ENCODE results near the gene FBXL3. TPM values are rescaled to one million over a fixed set of nuclear protein-coding genes. Genes with fewer than 3 reads are reported as not detected.
A peak's percentile ranks its signal among the peaks of the same experiment; 100 is the strongest.
"Not testable (repeated sequence)": the region's sequence is repeated elsewhere in the genome, so short reads cannot be mapped to it uniquely, and the experiment has no call there.

FBXL3 gene
- total and polyA plus RNA-seq, 2 donors, result 40.7 to 42.0 TPM

- over 99% methylated on average over 2 of the region's 2 CpGs for WGBS
- Histone ChIP-seq H3K4me1 (ENCODE audit: control insufficient read depth in 2 of 2, insufficient read depth in 2 of 2, low read length in 2 of 2) (no peaks in the 10 kb centered on the region), H3K27me3 (ENCODE audit: control insufficient read depth in 2 of 2, insufficient read depth in 1 of 2, low read length in 1 of 2) (no peaks in the 10 kb centered on the region), H3K36me3 (ENCODE audit: control insufficient read depth in 2 of 2, insufficient read depth in 2 of 2, low read length in 1 of 2) (peaks cover 35 to 77% of the 10 kb centered on the region in 2 donors), H3K27ac (ENCODE audit: low read depth in 1 of 2, low read length in 1 of 2) (no peak overlapping the region), H3K4me3 (ENCODE audit: low read length in 2 of 2) (no peak overlapping the region), H3K9me3 (ENCODE audit: control insufficient read depth in 2 of 2, insufficient read depth in 1 of 2, low read length in 1 of 2) (no peaks in the 10 kb centered on the region)
- DNase-seq (ENCODE audit: low read depth in 6 of 9, low spot score in 9 of 9), result no peak
Observed at GRCh38 chr13:77014906-77015685, 11.9 kb downstream of the FBXL3 start.

DNA sequence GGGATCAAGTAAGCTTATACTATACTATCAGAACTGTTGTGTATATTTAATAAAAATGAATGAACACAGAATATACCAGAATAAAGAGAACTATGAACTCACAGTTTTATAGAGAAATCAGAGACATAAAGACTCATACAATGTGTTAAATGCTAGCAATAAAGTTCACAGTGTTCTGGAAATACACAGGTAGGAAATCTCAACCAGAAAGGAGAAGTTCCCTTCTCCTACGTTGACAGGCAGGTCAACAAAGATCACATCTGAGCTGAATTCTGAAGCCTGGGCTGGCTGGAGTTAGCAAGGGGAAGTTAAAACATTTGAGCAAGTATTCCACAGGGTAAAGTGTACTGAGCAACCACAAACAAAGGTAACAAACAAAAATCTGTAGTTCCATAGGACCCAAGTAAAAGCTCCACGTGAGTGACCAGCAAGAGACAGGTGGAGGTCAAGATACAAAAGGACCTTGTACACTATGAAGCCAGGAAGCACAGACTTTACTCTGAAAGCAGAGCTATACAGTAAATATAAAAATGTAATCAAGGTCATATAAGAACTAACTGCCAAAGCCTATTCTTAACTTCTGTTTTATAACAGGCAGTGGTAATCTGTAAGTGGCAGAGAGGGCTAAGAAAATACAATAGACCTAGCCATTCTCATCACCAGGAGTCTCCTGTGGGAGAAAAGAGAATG lies 13.0 kb downstream of the FBXL3 start:
- H3K4me1 ChIP-seq (ENCODE audit: control insufficient read depth in 2 of 2, insufficient read depth in 2 of 2, low read length in 2 of 2), result no peaks in the 10 kb centered on the region
- H3K27ac ChIP-seq (ENCODE audit: low read depth in 1 of 2, low read length in 1 of 2), result no peak overlapping the region
- no peaks in the 10 kb centered on the region for H3K9me3 ChIP-seq (ENCODE audit: control insufficient read depth in 2 of 2, insufficient read depth in 1 of 2, low read length in 1 of 2)
- WGBS, result 66% methylated on average over 2 of the region's 2 CpGs
- H3K27me3 ChIP-seq (ENCODE audit: control insufficient read depth in 2 of 2, insufficient read depth in 1 of 2, low read length in 1 of 2), result no peaks in the 10 kb centered on the region
- DNase-seq (ENCODE audit: low read depth in 6 of 9, low spot score in 9 of 9), result no peak
- H3K36me3 ChIP-seq (ENCODE audit: control insufficient read depth in 2 of 2, insufficient read depth in 2 of 2, low read length in 1 of 2), result peaks cover 39 to 82% of the 10 kb centered on the region in 2 donors
- H3K4me3 ChIP-seq (ENCODE audit: low read length in 2 of 2), result no peak overlapping the region

DNA sequence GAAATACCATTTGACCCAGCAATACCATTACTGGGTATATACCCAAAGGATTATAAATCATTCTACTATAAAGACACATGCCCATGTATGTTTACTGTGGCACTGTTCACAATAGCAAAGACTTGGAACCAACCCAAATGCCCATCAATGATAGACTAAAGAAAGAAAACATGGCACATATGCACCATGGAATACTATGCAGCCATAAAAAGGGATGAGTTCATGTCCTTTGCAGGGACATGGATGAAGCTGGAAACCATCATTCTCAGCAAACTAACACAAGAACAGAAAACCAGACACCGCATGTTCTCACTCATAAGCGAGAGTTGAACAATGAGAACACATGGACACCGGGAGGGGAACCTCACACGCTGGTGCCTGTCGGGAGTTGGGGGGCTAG lies 17.2 kb downstream of the FBXL3 start:
- H3K4me1 ChIP-seq (ENCODE audit: control insufficient read depth in 2 of 2, insufficient read depth in 2 of 2, low read length in 2 of 2); H3K4me3 ChIP-seq (ENCODE audit: low read length in 2 of 2); H3K27me3 ChIP-seq (ENCODE audit: control insufficient read depth in 2 of 2, insufficient read depth in 1 of 2, low read length in 1 of 2); DNase-seq (ENCODE audit: low read depth in 6 of 9, low spot score in 9 of 9); H3K27ac ChIP-seq (ENCODE audit: low read depth in 1 of 2, low read length in 1 of 2); H3K9me3 ChIP-seq (ENCODE audit: control insufficient read depth in 2 of 2, insufficient read depth in 1 of 2, low read length in 1 of 2): not testable (repeated sequence)
- WGBS, result 88% methylated on average over 5 of the region's 5 CpGs
- peaks cover 42 to 71% of the 10 kb centered on the region in 2 donors for H3K36me3 ChIP-seq (ENCODE audit: control insufficient read depth in 2 of 2, insufficient read depth in 2 of 2, low read length in 1 of 2)

DNA sequence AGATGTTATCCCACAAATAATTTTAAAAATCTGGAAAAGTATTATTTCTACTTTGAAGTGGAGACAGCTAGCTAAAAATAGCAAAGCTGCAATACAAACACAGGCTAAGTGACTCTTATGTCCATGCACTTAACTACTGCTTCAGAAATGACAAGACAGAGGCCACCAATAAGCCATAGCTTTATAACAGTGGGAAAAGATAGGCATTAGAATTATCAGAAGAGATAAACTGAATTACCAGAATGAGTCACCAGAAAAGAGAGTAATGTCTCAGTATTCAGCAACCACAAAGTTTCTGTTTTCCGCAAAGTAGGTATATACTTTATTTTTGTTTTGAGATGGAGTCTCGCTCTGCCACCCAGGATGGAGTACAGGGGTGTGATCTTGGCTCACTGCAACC lies 17.9 kb downstream of the FBXL3 start:
- DNase-seq (ENCODE audit: low read depth in 6 of 9, low spot score in 9 of 9), result no peak
- Histone ChIP-seq H3K27ac (ENCODE audit: low read depth in 1 of 2, low read length in 1 of 2) (no peak overlapping the region), H3K36me3 (ENCODE audit: control insufficient read depth in 2 of 2, insufficient read depth in 2 of 2, low read length in 1 of 2) (peaks cover 40 to 69% of the 10 kb centered on the region in 2 donors), H3K9me3 (ENCODE audit: control insufficient read depth in 2 of 2, insufficient read depth in 1 of 2, low read length in 1 of 2) (no peaks in the 10 kb centered on the region), H3K4me3 (ENCODE audit: low read length in 2 of 2) (no peak overlapping the region), H3K4me1 (ENCODE audit: control insufficient read depth in 2 of 2, insufficient read depth in 2 of 2, low read length in 2 of 2) (no peaks in the 10 kb centered on the region), H3K27me3 (ENCODE audit: control insufficient read depth in 2 of 2, insufficient read depth in 1 of 2, low read length in 1 of 2) (no peaks in the 10 kb centered on the region)
- WGBS, result 92% methylated on average over 2 of the region's 2 CpGs

DNA sequence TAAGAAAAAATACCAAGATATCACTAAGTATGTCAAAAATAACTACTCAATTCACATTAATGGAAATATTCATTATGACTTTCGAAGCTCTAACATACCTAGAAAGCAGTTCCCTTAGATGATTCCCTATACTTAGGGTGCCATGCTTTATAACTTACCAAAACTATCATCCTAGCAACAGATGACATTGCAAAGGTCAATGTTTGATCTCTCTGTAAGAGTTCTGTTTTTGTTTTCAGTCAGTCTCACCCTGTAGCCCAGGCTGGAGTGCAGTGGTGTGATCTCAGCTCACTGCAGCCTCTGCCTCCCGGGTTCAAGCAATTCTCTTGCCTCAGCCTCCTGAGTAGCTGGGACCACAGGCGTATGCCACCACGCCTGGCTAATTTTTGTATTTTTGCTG lies 18.6 kb downstream of the FBXL3 start:
- H3K27ac ChIP-seq (ENCODE audit: low read depth in 1 of 2, low read length in 1 of 2); H3K27me3 ChIP-seq (ENCODE audit: control insufficient read depth in 2 of 2, insufficient read depth in 1 of 2, low read length in 1 of 2); H3K4me3 ChIP-seq (ENCODE audit: low read length in 2 of 2); DNase-seq (ENCODE audit: low read depth in 6 of 9, low spot score in 9 of 9); H3K4me1 ChIP-seq (ENCODE audit: control insufficient read depth in 2 of 2, insufficient read depth in 2 of 2, low read length in 2 of 2); H3K9me3 ChIP-seq (ENCODE audit: control insufficient read depth in 2 of 2, insufficient read depth in 1 of 2, low read length in 1 of 2): not testable (repeated sequence)
- H3K36me3 ChIP-seq (ENCODE audit: control insufficient read depth in 2 of 2, insufficient read depth in 2 of 2, low read length in 1 of 2), result peaks cover 37 to 69% of the 10 kb centered on the region in 2 donors
- WGBS, result 98% methylated on average over 4 of the region's 4 CpGs

DNA sequence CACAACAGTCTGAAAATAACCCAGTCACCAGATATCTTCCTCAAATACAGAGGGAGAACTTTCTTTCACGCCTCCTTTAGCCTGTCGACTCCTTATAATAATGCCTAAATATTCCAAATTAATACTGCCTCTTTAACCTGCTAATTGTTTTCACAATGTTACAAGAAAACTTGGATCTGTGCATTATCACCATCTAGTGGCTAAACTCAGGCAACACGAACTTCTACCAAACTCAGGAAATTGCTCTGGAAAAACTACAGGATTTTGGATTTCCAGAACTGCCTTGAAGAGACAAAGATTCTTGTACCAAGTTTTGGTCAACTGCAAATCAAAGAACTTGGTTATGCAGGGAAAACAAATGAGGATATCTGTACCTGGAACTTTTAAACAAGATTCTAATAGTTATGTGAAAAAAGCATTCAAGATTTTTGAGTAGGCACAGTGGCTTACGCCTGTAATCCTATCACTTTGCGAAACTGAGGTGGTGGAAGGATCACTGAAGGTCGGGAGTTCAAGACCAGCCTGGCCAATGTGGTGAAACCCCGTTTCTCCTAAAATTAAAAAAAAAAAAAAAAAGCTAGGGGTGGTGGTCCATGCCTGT lies 24.3 kb downstream of the FBXL3 start:
- H3K36me3 ChIP-seq (ENCODE audit: control insufficient read depth in 2 of 2, insufficient read depth in 2 of 2, low read length in 1 of 2), result peaks cover 10 to 75% of the 10 kb centered on the region in 2 donors
- no peak overlapping the region for H3K27ac ChIP-seq (ENCODE audit: low read depth in 1 of 2, low read length in 1 of 2)
- no peak overlapping the region for H3K4me3 ChIP-seq (ENCODE audit: low read length in 2 of 2)
- H3K4me1 ChIP-seq (ENCODE audit: control insufficient read depth in 2 of 2, insufficient read depth in 2 of 2, low read length in 2 of 2), result no peaks in the 10 kb centered on the region
- no peaks in the 10 kb centered on the region for H3K9me3 ChIP-seq (ENCODE audit: control insufficient read depth in 2 of 2, insufficient read depth in 1 of 2, low read length in 1 of 2)
- no peaks in the 10 kb centered on the region for H3K27me3 ChIP-seq (ENCODE audit: control insufficient read depth in 2 of 2, insufficient read depth in 1 of 2, low read length in 1 of 2)
- DNase-seq (ENCODE audit: low read depth in 6 of 9, low spot score in 9 of 9), result peak in 1 of 9 donors; percentile 19
- 81% methylated on average over 7 of the region's 7 CpGs for WGBS

- Histone ChIP-seq H3K27ac (ENCODE audit: low read depth in 1 of 2, low read length in 1 of 2) (no peak overlapping the region), H3K4me3 (ENCODE audit: low read length in 2 of 2) (no peak overlapping the region), H3K27me3 (ENCODE audit: control insufficient read depth in 2 of 2, insufficient read depth in 1 of 2, low read length in 1 of 2) (no peaks in the 10 kb centered on the region), H3K36me3 (ENCODE audit: control insufficient read depth in 2 of 2, insufficient read depth in 2 of 2, low read length in 1 of 2) (peaks cover 5 to 69% of the 10 kb centered on the region in 2 donors), H3K9me3 (ENCODE audit: control insufficient read depth in 2 of 2, insufficient read depth in 1 of 2, low read length in 1 of 2) (no peaks in the 10 kb centered on the region), H3K4me1 (ENCODE audit: control insufficient read depth in 2 of 2, insufficient read depth in 2 of 2, low read length in 2 of 2) (no peaks in the 10 kb centered on the region)
- DNase-seq (ENCODE audit: low read depth in 6 of 9, low spot score in 9 of 9), result no peak
- 86% methylated on average over 4 of the region's 4 CpGs for WGBS
Observed at GRCh38 chr13:77001963-77002587, 24.9 kb downstream of the FBXL3 start.

- H3K27me3 ChIP-seq (ENCODE audit: control insufficient read depth in 2 of 2, insufficient read depth in 1 of 2, low read length in 1 of 2), result no peaks in the 10 kb centered on the region
- H3K36me3 ChIP-seq (ENCODE audit: control insufficient read depth in 2 of 2, insufficient read depth in 2 of 2, low read length in 1 of 2), result peaks cover 4 to 70% of the 10 kb centered on the region in 2 donors
- H3K27ac ChIP-seq (ENCODE audit: low read depth in 1 of 2, low read length in 1 of 2), result no peak overlapping the region
- H3K4me3 ChIP-seq (ENCODE audit: low read length in 2 of 2), result no peak overlapping the region
- DNase-seq (ENCODE audit: low read depth in 6 of 9, low spot score in 9 of 9), result no peak
- H3K4me1 ChIP-seq (ENCODE audit: control insufficient read depth in 2 of 2, insufficient read depth in 2 of 2, low read length in 2 of 2), result no peaks in the 10 kb centered on the region
- 80% methylated on average over 4 of the region's 4 CpGs for WGBS
- no peaks in the 10 kb centered on the region for H3K9me3 ChIP-seq (ENCODE audit: control insufficient read depth in 2 of 2, insufficient read depth in 1 of 2, low read length in 1 of 2)
Observed at GRCh38 chr13:77001540-77001939, 25.4 kb downstream of the FBXL3 start.

DNA sequence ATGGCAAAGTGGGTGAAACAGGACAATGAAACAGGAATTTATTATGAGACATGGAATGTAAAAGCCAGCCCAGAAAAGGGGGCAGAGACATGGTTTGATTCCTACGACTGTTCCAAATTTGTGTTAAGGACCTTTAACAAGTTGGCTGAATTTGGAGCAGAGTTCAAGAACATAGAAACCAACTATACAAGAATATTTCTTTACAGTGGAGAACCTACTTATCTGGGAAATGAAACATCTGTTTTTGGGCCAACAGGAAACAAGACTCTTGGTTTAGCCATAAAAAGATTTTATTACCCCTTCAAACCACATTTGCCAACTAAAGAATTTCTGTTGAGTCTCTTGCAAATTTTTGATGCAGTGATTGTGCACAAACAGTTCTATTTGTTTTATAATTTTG lies 26.5 kb downstream of the FBXL3 start:
- Histone ChIP-seq H3K27me3 (ENCODE audit: control insufficient read depth in 2 of 2, insufficient read depth in 1 of 2, low read length in 1 of 2) (no peaks in the 10 kb centered on the region), H3K4me3 (ENCODE audit: low read length in 2 of 2) (no peak overlapping the region), H3K36me3 (ENCODE audit: control insufficient read depth in 2 of 2, insufficient read depth in 2 of 2, low read length in 1 of 2) (peaks cover 4 to 77% of the 10 kb centered on the region in 2 donors), H3K4me1 (ENCODE audit: control insufficient read depth in 2 of 2, insufficient read depth in 2 of 2, low read length in 2 of 2) (no peaks in the 10 kb centered on the region), H3K9me3 (ENCODE audit: control insufficient read depth in 2 of 2, insufficient read depth in 1 of 2, low read length in 1 of 2) (no peaks in the 10 kb centered on the region), H3K27ac (ENCODE audit: low read depth in 1 of 2, low read length in 1 of 2) (no peak overlapping the region)
- 64% methylated on average over 1 of the region's 1 CpG for whole genome bisulfite sequencing
- DNase-seq (ENCODE audit: low read depth in 6 of 9, low spot score in 9 of 9), result no peak
